LNCaP clone FGC (cell line): ENCODE results near the gene EIF2AK3.

Experiments
- DNase-seq: peaks from one replicate; pipeline ENCODE4 v3.0.0-alpha.2; 2011; ENCODE audit warnings: low read depth
- H3K4me3 ChIP-seq: 2 replicates; pipeline ENCODE4 v1.5.1; 2011; ENCODE audit warnings: mild to moderate bottlenecking, low read depth, low read length, control low read depth
- CTCF ChIP-seq: IDR thresholded peaks from 2 replicates; pipeline ENCODE4 v1.5.1; 2012; ENCODE audit warnings: mild to moderate bottlenecking; ENCODE audit not compliant: control insufficient read depth, insufficient read depth; ENCODE audit errors: extremely low read depth

The EIF2AK3 gene

GRCh38 chr2:88627055-88627855 lies at the start of gene EIF2AK3:
Gene EIF2AK3, minus strand, starts transcription at chr2:88627464. Its CDS starts 190 bp downstream, at chr2:88627274.
- peak; percentile 100 for DNase-seq
- TF ChIP-seq CTCF, result no peak
- peak within 1 kb of the TSS; percentile 82 for H3K4me3 ChIP-seq

DNA sequence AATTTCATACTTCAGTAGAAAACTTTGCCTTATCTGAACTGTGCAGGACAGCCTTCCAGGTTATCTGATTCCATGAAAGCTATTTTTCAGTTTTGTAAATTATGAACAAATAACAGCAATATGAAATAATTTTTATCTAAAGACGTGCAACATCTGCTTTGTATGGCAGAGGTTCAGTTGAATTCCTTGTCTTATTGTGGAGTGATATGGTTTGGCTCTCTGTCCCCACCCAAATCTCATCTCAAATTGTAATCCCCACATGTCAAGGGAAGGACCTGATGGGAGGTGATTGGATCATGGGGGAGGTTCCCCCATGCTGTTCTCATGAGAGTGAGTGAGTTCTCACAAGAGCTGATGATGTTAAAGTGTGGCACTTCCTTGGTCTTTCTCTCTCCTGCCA lies 46.1 kb upstream of the EIF2AK3 start:
- no peak overlapping the region for H3K4me3 ChIP-seq
- TF ChIP-seq CTCF, result no peak
- no peak for DNase-seq

DNA sequence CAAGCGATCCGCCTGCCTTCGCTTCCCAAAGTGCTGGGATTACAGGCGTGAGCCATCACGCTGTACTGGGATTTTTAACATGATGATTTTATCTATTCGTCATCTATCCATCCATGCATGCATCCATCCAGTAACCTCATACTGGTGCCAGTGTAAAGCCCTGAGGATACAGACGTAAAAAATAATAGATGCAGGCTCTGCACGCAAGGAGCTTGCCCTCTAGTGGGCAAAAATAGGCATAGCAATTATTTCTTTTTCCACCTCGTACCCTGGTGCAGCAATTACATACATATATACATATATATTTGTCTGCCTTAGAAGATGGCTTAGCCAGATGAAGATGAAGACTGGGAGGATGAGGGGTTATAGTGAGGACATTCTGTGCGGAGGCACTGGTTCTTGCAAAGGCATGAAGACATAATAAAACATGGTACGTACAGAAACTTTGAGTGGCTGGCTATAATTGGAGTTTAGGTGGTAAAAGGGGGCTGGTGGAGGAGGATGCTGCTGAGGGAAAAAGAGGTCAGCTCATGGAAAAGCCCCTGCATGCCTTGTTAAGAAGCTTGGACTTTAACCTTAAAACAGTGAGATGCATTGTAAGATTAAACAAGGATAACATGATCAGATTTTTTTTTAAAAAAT lies 44.6 kb upstream of the EIF2AK3 start:
- no peak for DNase-seq

DNA sequence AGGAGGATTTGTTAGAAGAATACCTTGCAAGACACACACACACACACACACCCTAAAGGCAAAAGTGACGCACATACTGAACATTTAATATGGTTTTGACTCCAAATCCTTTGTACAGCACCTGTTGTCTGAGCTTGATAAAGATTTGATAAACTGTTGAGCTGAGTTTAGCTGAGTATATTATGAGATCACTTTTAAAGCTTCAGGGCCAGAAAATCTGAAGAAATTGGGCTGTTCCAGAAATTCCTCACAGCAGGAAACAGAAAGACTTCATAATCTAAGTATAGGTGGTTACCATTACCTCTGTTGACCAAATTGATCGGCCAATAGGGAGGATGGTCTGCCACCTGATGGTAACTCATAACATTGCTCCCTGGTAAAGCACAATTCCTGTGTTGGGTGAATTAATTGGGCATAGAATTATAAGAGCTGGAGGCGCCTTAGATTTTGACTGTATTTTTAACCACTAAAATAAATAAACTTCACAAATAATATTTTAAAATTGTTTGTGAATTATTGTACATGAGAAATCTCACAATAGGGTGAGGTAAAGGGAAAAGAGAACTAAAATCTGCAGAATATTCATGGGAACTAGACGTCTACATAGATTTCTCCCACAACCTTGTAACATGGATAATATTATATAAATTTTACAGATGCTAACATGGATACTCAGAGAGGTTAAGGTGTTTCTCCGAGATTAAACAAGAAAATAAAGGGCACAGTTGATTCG lies 42.4 kb upstream of the EIF2AK3 start:
- no peak for DNase-seq
- peak; percentile 56 for TF ChIP-seq CTCF

More for the DNA sequence above, 44.6 kb upstream of the EIF2AK3 start:
- no peak overlapping the region for H3K4me3 ChIP-seq
- peak; percentile 81 for TF ChIP-seq CTCF

GRCh38 chr2:88668862-88669261 lies 41.6 kb upstream of the EIF2AK3 start:
- H3K4me3 ChIP-seq, result no peak overlapping the region
- DNase-seq, result no peak
- TF ChIP-seq CTCF, result no peak

More for the DNA sequence above, 42.4 kb upstream of the EIF2AK3 start:
- H3K4me3 ChIP-seq, result no peak overlapping the region

GRCh38 chr2:88667219-88667618 lies 40.0 kb upstream of the EIF2AK3 start:
- no peak for DNase-seq
- TF ChIP-seq CTCF, result no peak
- H3K4me3 ChIP-seq, result no peak overlapping the region
